Peyer's patch (tissue), 4 donors: Measurements from ENCODE around the gene DCLK3.

Source experiments
- CTCF ChIP-seq, 6 experiments: fragments of 450-650 bp in 4 of 6; fragments of 200-600 bp in 2 of 6; sonication (generic) in 1 of 6; IDR thresholded peaks; one replicate each; pipeline ENCODE4 v1.5.1; 2017 to 2019; ENCODE audit warnings: antibody characterized with exemption in 6 of 6, mild to moderate bottlenecking in 3 of 6, moderate library complexity in 1 of 6
- POLR2A ChIP-seq, 2 donors: fragments of 450-650 bp; IDR thresholded peaks; one replicate each; pipeline ENCODE4 v1.5.1; 2017; ENCODE audit warnings: antibody characterized with exemption in 2 of 2, mild to moderate bottlenecking in 2 of 2, moderate library complexity in 2 of 2

DNA sequence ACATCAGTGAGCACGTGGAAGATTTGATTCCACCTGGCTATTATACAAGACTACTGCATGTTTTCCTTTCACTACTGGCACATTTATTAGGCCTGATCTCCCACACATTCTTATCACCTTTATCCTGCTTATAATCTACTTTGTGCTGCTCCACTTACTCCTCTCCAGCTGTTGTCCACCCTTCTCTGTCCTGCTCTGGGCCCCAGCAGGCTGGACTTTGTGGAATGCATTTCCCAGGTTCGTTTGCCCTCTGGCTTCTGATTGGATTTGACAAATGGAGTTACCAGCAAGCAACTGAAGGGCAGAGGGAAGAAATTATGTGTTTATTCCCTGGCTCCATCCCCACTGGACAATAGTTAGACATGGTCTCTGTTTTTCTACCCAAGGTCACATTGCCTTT, 75.5 kb downstream of the DCLK3 start:
- TF ChIP-seq CTCF (IDR thresholded peaks at IDR 0.05) (no peak), POLR2A (IDR thresholded peaks at IDR 0.05) (no peak)
